GM23338 (cell line): ENCODE results near the gene REXO5. TPM values are rescaled to one million over a fixed set of nuclear protein-coding genes. Genes with fewer than 3 reads are reported as not detected.

ENCODE experiments used
- ATAC-seq: fragments of 200-7000 bp; cut with Tn5 transposase; 3 replicates; pipeline ENCODE4 v1.9.1; 2020
- DNase-seq: peaks from one replicate; pipeline ENCODE4 v3.0.0-alpha.2; 2015; ENCODE audit warnings: low spot score
- H2AFZ ChIP-seq: fragments of 200-600 bp; sonication (generic); 2 replicates; pipeline ENCODE4 v1.8.0; 2016; ENCODE audit warnings: antibody characterized with exemption, mild to moderate bottlenecking, moderate library complexity
- H3F3A ChIP-seq: fragments of 200-600 bp; sonication (generic); replicated peaks from 2 replicates; pipeline ENCODE4 v1.8.0; 2017; ENCODE audit warnings: antibody characterized with exemption, mixed run types, low read depth
- H3K27ac ChIP-seq: fragments of 200-600 bp; sonication (generic); 2 replicates; pipeline ENCODE4 v1.6.1; 2016; ENCODE audit warnings: low read depth
- H3K27me3 ChIP-seq: fragments of 200-600 bp; sonication (generic); 2 replicates; pipeline ENCODE4 v1.8.0; 2016; ENCODE audit warnings: mild to moderate bottlenecking, mixed run types, moderate library complexity; ENCODE audit not compliant: insufficient read depth
- H3K36me3 ChIP-seq: fragments of 200-600 bp; sonication (generic); 2 replicates; pipeline ENCODE4 v1.8.0; 2016; ENCODE audit warnings: mild to moderate bottlenecking; ENCODE audit not compliant: insufficient read depth
- H3K4me1 ChIP-seq: fragments of 200-600 bp; sonication (generic); 2 replicates; pipeline ENCODE4 v1.8.0; 2016; ENCODE audit warnings: mild to moderate bottlenecking, moderate library complexity; ENCODE audit not compliant: insufficient read depth
- H3K4me2 ChIP-seq: fragments of 200-600 bp; sonication (generic); 2 replicates; pipeline ENCODE4 v1.7.1; 2017; ENCODE audit warnings: mixed run types
- H3K4me3 ChIP-seq: fragments of 200-600 bp; sonication (generic); 2 replicates; pipeline ENCODE4 v1.6.1; 2016; ENCODE audit warnings: mixed run types
- H3K79me2 ChIP-seq: fragments of 200-600 bp; sonication (generic); replicated peaks from 2 replicates; pipeline ENCODE4 v1.8.0; 2017; ENCODE audit warnings: mild to moderate bottlenecking; ENCODE audit not compliant: insufficient read depth
- H3K9me2 ChIP-seq: fragments of 200-600 bp; sonication (generic); 2 replicates; pipeline ENCODE4 v1.8.0; 2017; ENCODE audit not compliant: insufficient read depth
- H4K20me1 ChIP-seq: fragments of 200-600 bp; sonication (generic); replicated peaks from 2 replicates; pipeline ENCODE4 v1.8.0; 2017; ENCODE audit warnings: mild to moderate bottlenecking; ENCODE audit not compliant: insufficient read depth
- H3K27ac Mint-ChIP-seq: 2 replicates; pipeline ENCODE4 v1.8.0; 2020; ENCODE audit warnings: inconsistent platforms, mild to moderate bottlenecking, moderate library complexity, mixed read lengths
- H3K27me3 Mint-ChIP-seq: 3 replicates; pipeline ENCODE4 v1.8.0; 2022; ENCODE audit warnings: low read depth, mild to moderate bottlenecking, moderate library complexity, mixed read lengths, inconsistent platforms; ENCODE audit not compliant: insufficient read depth, poor library complexity
- H3K36me3 Mint-ChIP-seq: 3 replicates; pipeline ENCODE4 v1.8.0; 2021; ENCODE audit warnings: low read depth, mild to moderate bottlenecking, inconsistent platforms, moderate library complexity, mixed read lengths
- H3K4me1 Mint-ChIP-seq: 3 replicates; pipeline ENCODE4 v1.8.0; 2020; ENCODE audit warnings: mild to moderate bottlenecking, inconsistent platforms, mixed read lengths
- H3K4me3 Mint-ChIP-seq: 3 replicates; pipeline ENCODE4 v1.8.0; 2021; ENCODE audit warnings: moderate library complexity, mild to moderate bottlenecking, inconsistent platforms, mixed read lengths
- H3K9me3 Mint-ChIP-seq: 3 replicates; pipeline ENCODE4 v1.8.0; 2020; ENCODE audit warnings: moderate library complexity, mild to moderate bottlenecking, inconsistent platforms, mixed read lengths
- CREB1 ChIP-seq: fragments of 250-450 bp; sonication (Bioruptor Pico); IDR thresholded peaks from 2 replicates; pipeline ENCODE4 v1.5.0; 2020; ENCODE audit warnings: low read depth, mild to moderate bottlenecking, moderate library complexity
- EZH2 ChIP-seq: fragments of 200-600 bp; sonication (generic); IDR thresholded peaks from one replicate; pipeline ENCODE4 v1.8.0; 2017; ENCODE audit warnings: antibody characterized with exemption, mild to moderate bottlenecking, low read depth; ENCODE audit not compliant: unreplicated experiment
- EZH2phosphoT487 ChIP-seq: fragments of 200-600 bp; sonication (generic); IDR thresholded peaks from one replicate; pipeline ENCODE4 v1.8.1; 2018; ENCODE audit warnings: antibody characterized with exemption; ENCODE audit not compliant: unreplicated experiment
- JUNB ChIP-seq: IDR thresholded peaks from one replicate; pipeline ENCODE4 v1.6.1; 2016; ENCODE audit warnings: antibody characterized with exemption; ENCODE audit not compliant: unreplicated experiment
- NANOG ChIP-seq: IDR thresholded peaks from 2 replicates; pipeline ENCODE4 v1.6.1; 2016; ENCODE audit warnings: antibody characterized with exemption, borderline replicate concordance
- POLR2AphosphoS5 ChIP-seq: IDR thresholded peaks from 2 replicates; pipeline ENCODE4 v1.6.1; 2016; ENCODE audit warnings: antibody characterized with exemption, low read depth
- STAT1 ChIP-seq: IDR thresholded peaks from one replicate; pipeline ENCODE4 v1.6.1; 2016; ENCODE audit warnings: antibody characterized with exemption; ENCODE audit not compliant: unreplicated experiment
- ZNF114 ChIP-seq: fragments of 250-450 bp; sonication (Bioruptor Pico); IDR thresholded peaks from 2 replicates; pipeline ENCODE4 v1.5.0; 2020; ENCODE audit warnings: mild to moderate bottlenecking, moderate library complexity
- ZNF331 ChIP-seq: fragments of 250-450 bp; sonication (Bioruptor Pico); IDR thresholded peaks from 2 replicates; pipeline ENCODE4 v1.5.0; 2020; ENCODE audit warnings: low read depth, mild to moderate bottlenecking, moderate library complexity
- polyA plus RNA-seq: library from polyadenylated mRNA; unstranded; fragments of >200 nt; fragmentation: Nextera tagmentation; extraction: Ambion mirVana; gene quantifications from 2 replicates; pipeline ENCODE4 v1.2.1, GENCODE V29; 2016
- total RNA-seq: library from RNA; depleted of rRNA; stranded (reverse); fragments of >200 nt; shearing (Covaris generic); gene quantifications from 2 replicates; pipeline ENCODE4 v1.2.3, GENCODE V29; 2014
- TF ChIP-seq, protein P1 (sequence below): IDR thresholded peaks from one replicate; pipeline ENCODE4 v1.6.1; 2018; ENCODE audit warnings: antibody characterized with exemption; ENCODE audit not compliant: unreplicated experiment
- TF ChIP-seq, protein P2 (sequence below): IDR thresholded peaks from 2 replicates; pipeline ENCODE4 v1.6.1; 2016; ENCODE audit warnings: antibody characterized with exemption
- TF ChIP-seq, protein P3 (sequence below): fragments of 250-450 bp; sonication (Bioruptor Pico); IDR thresholded peaks from 2 replicates; pipeline ENCODE4 v1.5.0; 2020; ENCODE audit warnings: mild to moderate bottlenecking, moderate library complexity
- TF ChIP-seq, protein P4 (sequence below), 2 experiments: fragments of 200-600 bp in 1 of 2; sonication (generic) in 1 of 2; conservative IDR thresholded peaks; 2 replicates each; pipeline versions ENCODE4 v1.5.1 to v1.6.1; 2016 to 2017; ENCODE audit warnings: antibody characterized with exemption in 2 of 2, low read depth in 2 of 2, mild to moderate bottlenecking in 2 of 2, moderate library complexity in 1 of 2

Gene REXO5
- total and polyA plus RNA-seq, 2 experiments from 2014 or later: 6.5 to 6.9 TPM

GRCh38 chr16:20821682-20822081, 15.4 kb downstream of the REXO5 start:
- no peaks in the 10 kb centered on the region for H3K27me3 ChIP-seq
- Mint-ChIP-seq H3K36me3 (peaks cover 17% of the 10 kb centered on the region; the same call in 2 of the 3 replicates), H3K27ac (no peak overlapping the region), H3K4me1 (no peaks in the 10 kb centered on the region), H3K27me3 (peaks cover 2% of the 10 kb centered on the region), H3K9me3 (no peaks in the 10 kb centered on the region; the same call in 1 of the 3 replicates), H3K4me3 (no peak overlapping the region)
- no peak overlapping the region for H3K4me2 ChIP-seq
- no peak overlapping the region for H2AFZ ChIP-seq
- ATAC-seq (no peak), DNase-seq (no peak)
- H3K36me3 ChIP-seq: peaks cover 10% of the 10 kb centered on the region
- no peaks in the 10 kb centered on the region for H3K79me2 ChIP-seq
- no peaks in the 10 kb centered on the region for H3K9me2 ChIP-seq
- H3K27ac ChIP-seq: no peak overlapping the region
- TF ChIP-seq, protein P1, sequence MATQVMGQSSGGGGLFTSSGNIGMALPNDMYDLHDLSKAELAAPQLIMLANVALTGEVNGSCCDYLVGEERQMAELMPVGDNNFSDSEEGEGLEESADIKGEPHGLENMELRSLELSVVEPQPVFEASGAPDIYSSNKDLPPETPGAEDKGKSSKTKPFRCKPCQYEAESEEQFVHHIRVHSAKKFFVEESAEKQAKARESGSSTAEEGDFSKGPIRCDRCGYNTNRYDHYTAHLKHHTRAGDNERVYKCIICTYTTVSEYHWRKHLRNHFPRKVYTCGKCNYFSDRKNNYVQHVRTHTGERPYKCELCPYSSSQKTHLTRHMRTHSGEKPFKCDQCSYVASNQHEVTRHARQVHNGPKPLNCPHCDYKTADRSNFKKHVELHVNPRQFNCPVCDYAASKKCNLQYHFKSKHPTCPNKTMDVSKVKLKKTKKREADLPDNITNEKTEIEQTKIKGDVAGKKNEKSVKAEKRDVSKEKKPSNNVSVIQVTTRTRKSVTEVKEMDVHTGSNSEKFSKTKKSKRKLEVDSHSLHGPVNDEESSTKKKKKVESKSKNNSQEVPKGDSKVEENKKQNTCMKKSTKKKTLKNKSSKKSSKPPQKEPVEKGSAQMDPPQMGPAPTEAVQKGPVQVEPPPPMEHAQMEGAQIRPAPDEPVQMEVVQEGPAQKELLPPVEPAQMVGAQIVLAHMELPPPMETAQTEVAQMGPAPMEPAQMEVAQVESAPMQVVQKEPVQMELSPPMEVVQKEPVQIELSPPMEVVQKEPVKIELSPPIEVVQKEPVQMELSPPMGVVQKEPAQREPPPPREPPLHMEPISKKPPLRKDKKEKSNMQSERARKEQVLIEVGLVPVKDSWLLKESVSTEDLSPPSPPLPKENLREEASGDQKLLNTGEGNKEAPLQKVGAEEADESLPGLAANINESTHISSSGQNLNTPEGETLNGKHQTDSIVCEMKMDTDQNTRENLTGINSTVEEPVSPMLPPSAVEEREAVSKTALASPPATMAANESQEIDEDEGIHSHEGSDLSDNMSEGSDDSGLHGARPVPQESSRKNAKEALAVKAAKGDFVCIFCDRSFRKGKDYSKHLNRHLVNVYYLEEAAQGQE: no peak
- TF ChIP-seq EZH2 (no peak), CREB1 (CRISPR knock-in tag) (no peak), NANOG (no peak), STAT1 (no peak), ZNF114 (no peak), JUNB (no peak), EZH2phosphoT487 (no peak), POLR2AphosphoS5 (no peak), ZNF331 (no peak)
- TF ChIP-seq, protein P2, sequence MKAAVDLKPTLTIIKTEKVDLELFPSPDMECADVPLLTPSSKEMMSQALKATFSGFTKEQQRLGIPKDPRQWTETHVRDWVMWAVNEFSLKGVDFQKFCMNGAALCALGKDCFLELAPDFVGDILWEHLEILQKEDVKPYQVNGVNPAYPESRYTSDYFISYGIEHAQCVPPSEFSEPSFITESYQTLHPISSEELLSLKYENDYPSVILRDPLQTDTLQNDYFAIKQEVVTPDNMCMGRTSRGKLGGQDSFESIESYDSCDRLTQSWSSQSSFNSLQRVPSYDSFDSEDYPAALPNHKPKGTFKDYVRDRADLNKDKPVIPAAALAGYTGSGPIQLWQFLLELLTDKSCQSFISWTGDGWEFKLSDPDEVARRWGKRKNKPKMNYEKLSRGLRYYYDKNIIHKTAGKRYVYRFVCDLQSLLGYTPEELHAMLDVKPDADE: no peak
- TF ChIP-seq, protein P3, sequence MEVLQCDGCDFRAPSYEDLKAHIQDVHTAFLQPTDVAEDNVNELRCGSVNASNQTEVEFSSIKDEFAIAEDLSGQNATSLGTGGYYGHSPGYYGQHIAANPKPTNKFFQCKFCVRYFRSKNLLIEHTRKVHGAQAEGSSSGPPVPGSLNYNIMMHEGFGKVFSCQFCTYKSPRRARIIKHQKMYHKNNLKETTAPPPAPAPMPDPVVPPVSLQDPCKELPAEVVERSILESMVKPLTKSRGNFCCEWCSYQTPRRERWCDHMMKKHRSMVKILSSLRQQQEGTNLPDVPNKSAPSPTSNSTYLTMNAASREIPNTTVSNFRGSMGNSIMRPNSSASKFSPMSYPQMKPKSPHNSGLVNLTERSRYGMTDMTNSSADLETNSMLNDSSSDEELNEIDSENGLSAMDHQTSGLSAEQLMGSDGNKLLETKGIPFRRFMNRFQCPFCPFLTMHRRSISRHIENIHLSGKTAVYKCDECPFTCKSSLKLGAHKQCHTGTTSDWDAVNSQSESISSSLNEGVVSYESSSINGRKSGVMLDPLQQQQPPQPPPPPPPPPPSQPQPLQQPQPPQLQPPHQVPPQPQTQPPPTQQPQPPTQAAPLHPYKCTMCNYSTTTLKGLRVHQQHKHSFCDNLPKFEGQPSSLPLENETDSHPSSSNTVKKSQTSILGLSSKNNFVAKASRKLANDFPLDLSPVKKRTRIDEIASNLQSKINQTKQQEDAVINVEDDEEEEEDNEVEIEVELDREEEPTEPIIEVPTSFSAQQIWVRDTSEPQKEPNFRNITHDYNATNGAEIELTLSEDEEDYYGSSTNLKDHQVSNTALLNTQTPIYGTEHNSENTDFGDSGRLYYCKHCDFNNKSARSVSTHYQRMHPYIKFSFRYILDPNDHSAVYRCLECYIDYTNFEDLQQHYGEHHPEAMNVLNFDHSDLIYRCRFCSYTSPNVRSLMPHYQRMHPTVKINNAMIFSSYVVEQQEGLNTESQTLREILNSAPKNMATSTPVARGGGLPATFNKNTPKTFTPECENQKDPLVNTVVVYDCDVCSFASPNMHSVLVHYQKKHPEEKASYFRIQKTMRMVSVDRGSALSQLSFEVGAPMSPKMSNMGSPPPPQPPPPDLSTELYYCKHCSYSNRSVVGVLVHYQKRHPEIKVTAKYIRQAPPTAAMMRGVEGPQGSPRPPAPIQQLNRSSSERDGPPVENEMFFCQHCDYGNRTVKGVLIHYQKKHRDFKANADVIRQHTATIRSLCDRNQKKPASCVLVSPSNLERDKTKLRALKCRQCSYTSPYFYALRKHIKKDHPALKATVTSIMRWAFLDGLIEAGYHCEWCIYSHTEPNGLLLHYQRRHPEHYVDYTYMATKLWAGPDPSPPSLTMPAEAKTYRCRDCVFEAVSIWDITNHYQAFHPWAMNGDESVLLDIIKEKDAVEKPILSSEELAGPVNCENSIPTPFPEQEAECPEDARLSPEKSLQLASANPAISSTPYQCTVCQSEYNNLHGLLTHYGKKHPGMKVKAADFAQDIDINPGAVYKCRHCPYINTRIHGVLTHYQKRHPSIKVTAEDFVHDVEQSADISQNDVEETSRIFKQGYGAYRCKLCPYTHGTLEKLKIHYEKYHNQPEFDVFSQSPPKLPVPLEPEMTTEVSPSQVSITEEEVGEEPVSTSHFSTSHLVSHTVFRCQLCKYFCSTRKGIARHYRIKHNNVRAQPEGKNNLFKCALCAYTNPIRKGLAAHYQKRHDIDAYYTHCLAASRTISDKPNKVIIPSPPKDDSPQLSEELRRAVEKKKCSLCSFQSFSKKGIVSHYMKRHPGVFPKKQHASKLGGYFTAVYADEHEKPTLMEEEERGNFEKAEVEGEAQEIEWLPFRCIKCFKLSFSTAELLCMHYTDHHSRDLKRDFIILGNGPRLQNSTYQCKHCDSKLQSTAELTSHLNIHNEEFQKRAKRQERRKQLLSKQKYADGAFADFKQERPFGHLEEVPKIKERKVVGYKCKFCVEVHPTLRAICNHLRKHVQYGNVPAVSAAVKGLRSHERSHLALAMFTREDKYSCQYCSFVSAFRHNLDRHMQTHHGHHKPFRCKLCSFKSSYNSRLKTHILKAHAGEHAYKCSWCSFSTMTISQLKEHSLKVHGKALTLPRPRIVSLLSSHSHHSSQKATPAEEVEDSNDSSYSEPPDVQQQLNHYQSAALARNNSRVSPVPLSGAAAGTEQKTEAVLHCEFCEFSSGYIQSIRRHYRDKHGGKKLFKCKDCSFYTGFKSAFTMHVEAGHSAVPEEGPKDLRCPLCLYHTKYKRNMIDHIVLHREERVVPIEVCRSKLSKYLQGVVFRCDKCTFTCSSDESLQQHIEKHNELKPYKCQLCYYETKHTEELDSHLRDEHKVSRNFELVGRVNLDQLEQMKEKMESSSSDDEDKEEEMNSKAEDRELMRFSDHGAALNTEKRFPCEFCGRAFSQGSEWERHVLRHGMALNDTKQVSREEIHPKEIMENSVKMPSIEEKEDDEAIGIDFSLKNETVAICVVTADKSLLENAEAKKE (CRISPR knock-in tag): no peak
- TF ChIP-seq, protein P4, sequence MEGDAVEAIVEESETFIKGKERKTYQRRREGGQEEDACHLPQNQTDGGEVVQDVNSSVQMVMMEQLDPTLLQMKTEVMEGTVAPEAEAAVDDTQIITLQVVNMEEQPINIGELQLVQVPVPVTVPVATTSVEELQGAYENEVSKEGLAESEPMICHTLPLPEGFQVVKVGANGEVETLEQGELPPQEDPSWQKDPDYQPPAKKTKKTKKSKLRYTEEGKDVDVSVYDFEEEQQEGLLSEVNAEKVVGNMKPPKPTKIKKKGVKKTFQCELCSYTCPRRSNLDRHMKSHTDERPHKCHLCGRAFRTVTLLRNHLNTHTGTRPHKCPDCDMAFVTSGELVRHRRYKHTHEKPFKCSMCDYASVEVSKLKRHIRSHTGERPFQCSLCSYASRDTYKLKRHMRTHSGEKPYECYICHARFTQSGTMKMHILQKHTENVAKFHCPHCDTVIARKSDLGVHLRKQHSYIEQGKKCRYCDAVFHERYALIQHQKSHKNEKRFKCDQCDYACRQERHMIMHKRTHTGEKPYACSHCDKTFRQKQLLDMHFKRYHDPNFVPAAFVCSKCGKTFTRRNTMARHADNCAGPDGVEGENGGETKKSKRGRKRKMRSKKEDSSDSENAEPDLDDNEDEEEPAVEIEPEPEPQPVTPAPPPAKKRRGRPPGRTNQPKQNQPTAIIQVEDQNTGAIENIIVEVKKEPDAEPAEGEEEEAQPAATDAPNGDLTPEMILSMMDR (conservative IDR thresholded peaks at IDR 0.05; ENCODE audit: low read depth in 2 of 2): no peak
- H4K20me1 ChIP-seq: no peaks in the 10 kb centered on the region
- H3K4me1 ChIP-seq: no peaks in the 10 kb centered on the region
- no peaks in the 10 kb centered on the region for H3F3A ChIP-seq
- no peak overlapping the region for H3K4me3 ChIP-seq
